Measurements from ENCODE around the gene IGSF21. TPM values are rescaled to one million over a fixed set of nuclear protein-coding genes. Genes with fewer than 3 reads are reported as not detected.

IGSF21 gene
- total and polyA plus RNA-seq, 4 donors: 0.31 to 1.5 (median 0.88) TPM

DNA sequence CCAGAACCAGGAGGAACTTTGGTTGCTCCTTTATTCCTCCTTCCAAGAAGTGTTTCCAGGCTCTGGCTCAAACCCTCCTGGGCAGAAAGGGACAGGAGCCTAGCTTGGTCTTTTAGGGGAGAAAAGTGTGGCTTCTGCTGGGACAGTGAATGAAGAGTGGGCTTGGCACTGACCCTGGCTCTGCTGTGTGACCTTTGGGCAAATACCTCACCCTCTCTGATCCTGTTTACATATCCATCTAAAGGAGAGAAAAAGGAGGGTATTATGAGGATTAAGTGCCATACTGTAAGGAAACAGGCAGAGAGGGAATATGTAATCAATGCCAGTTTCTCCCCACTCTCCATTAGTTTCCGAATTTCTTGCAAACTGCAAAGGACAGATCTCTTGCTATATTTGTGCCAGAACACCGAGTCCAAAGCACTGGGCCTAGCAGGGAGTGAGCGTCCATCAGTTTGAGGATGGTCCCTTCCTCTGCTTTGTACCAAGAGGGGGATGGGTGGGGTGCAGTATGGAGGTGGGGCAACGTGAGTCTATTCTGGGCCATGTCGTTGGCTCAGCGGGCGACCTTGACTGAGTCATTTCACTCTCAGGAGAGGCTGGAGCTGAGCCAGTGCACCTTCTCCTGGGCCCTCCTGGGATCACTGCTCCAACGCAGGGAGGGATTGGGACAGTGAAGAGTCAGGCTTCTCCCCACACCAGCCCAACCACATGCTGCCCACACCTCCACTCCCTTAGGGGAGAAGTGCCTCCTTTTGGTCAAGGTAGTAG lies 38.4 kb downstream of the IGSF21 start:
- no peaks in the 10 kb centered on the region for H3K27me3 ChIP-seq (ENCODE audit: control insufficient read depth in 4 of 4, insufficient read depth in 4 of 4, low read length in 3 of 4)
- no peaks in the 10 kb centered on the region for H3K4me1 ChIP-seq (ENCODE audit: control insufficient read depth in 4 of 4, insufficient read depth in 4 of 4, low read length in 3 of 4)
- no peak overlapping the region for H3K4me3 ChIP-seq (ENCODE audit: low read depth in 1 of 3, low read length in 3 of 3)
- WGBS: 61% methylated on average over 8 of the region's 8 CpGs
- no peak overlapping the region for H3K27ac ChIP-seq (ENCODE audit: low read depth in 1 of 2, low read length in 2 of 2)
- H3K9ac ChIP-seq (ENCODE audit: low read depth in 1 of 2, low read length in 2 of 2): no peak overlapping the region
- H3K36me3 ChIP-seq (ENCODE audit: control insufficient read depth in 4 of 4, insufficient read depth in 3 of 4, low read depth in 1 of 4, low read length in 3 of 4): no peaks in the 10 kb centered on the region
- H3K9me3 ChIP-seq (ENCODE audit: control insufficient read depth in 4 of 4, low read length in 3 of 4): no peaks in the 10 kb centered on the region
- DNase-seq (ENCODE audit: low spot score): no peak
- no peak for TF ChIP-seq JUND (IDR thresholded peaks at IDR 0.05)
- TF ChIP-seq YY1 (IDR thresholded peaks at IDR 0.05): no peak
- TF ChIP-seq, protein P1, sequence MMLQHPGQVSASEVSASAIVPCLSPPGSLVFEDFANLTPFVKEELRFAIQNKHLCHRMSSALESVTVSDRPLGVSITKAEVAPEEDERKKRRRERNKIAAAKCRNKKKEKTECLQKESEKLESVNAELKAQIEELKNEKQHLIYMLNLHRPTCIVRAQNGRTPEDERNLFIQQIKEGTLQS (IDR thresholded peaks at IDR 0.05): no peak
- TF ChIP-seq RAD21 (IDR thresholded peaks at IDR 0.05): no peak
- no peak for TF ChIP-seq HNF4A (conservative IDR thresholded peaks at IDR 0.05)
- TF ChIP-seq FOXA2 (IDR thresholded peaks at IDR 0.05): no peak
- TF ChIP-seq, protein P2, sequence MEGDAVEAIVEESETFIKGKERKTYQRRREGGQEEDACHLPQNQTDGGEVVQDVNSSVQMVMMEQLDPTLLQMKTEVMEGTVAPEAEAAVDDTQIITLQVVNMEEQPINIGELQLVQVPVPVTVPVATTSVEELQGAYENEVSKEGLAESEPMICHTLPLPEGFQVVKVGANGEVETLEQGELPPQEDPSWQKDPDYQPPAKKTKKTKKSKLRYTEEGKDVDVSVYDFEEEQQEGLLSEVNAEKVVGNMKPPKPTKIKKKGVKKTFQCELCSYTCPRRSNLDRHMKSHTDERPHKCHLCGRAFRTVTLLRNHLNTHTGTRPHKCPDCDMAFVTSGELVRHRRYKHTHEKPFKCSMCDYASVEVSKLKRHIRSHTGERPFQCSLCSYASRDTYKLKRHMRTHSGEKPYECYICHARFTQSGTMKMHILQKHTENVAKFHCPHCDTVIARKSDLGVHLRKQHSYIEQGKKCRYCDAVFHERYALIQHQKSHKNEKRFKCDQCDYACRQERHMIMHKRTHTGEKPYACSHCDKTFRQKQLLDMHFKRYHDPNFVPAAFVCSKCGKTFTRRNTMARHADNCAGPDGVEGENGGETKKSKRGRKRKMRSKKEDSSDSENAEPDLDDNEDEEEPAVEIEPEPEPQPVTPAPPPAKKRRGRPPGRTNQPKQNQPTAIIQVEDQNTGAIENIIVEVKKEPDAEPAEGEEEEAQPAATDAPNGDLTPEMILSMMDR (IDR thresholded peaks at IDR 0.05; ENCODE audit: low read depth, low read length, missing input control): no peak
- TF ChIP-seq, protein P3, sequence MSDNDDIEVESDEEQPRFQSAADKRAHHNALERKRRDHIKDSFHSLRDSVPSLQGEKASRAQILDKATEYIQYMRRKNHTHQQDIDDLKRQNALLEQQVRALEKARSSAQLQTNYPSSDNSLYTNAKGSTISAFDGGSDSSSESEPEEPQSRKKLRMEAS (IDR thresholded peaks at IDR 0.05): no peak
- no peak for TF ChIP-seq NR2F2 (IDR thresholded peaks at IDR 0.05)
- TF ChIP-seq, protein P4, sequence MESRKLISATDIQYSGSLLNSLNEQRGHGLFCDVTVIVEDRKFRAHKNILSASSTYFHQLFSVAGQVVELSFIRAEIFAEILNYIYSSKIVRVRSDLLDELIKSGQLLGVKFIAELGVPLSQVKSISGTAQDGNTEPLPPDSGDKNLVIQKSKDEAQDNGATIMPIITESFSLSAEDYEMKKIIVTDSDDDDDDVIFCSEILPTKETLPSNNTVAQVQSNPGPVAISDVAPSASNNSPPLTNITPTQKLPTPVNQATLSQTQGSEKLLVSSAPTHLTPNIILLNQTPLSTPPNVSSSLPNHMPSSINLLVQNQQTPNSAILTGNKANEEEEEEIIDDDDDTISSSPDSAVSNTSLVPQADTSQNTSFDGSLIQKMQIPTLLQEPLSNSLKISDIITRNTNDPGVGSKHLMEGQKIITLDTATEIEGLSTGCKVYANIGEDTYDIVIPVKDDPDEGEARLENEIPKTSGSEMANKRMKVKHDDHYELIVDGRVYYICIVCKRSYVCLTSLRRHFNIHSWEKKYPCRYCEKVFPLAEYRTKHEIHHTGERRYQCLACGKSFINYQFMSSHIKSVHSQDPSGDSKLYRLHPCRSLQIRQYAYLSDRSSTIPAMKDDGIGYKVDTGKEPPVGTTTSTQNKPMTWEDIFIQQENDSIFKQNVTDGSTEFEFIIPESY (IDR thresholded peaks at IDR 0.05): no peak
- TF ChIP-seq, protein P5, sequence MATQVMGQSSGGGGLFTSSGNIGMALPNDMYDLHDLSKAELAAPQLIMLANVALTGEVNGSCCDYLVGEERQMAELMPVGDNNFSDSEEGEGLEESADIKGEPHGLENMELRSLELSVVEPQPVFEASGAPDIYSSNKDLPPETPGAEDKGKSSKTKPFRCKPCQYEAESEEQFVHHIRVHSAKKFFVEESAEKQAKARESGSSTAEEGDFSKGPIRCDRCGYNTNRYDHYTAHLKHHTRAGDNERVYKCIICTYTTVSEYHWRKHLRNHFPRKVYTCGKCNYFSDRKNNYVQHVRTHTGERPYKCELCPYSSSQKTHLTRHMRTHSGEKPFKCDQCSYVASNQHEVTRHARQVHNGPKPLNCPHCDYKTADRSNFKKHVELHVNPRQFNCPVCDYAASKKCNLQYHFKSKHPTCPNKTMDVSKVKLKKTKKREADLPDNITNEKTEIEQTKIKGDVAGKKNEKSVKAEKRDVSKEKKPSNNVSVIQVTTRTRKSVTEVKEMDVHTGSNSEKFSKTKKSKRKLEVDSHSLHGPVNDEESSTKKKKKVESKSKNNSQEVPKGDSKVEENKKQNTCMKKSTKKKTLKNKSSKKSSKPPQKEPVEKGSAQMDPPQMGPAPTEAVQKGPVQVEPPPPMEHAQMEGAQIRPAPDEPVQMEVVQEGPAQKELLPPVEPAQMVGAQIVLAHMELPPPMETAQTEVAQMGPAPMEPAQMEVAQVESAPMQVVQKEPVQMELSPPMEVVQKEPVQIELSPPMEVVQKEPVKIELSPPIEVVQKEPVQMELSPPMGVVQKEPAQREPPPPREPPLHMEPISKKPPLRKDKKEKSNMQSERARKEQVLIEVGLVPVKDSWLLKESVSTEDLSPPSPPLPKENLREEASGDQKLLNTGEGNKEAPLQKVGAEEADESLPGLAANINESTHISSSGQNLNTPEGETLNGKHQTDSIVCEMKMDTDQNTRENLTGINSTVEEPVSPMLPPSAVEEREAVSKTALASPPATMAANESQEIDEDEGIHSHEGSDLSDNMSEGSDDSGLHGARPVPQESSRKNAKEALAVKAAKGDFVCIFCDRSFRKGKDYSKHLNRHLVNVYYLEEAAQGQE (IDR thresholded peaks at IDR 0.05): no peak
- no peak for TF ChIP-seq SP1 (IDR thresholded peaks at IDR 0.05)
- no peak for TF ChIP-seq HNF4G (IDR thresholded peaks at IDR 0.05)
- TF ChIP-seq TAF1 (conservative IDR thresholded peaks at IDR 0.05): no peak

DNA sequence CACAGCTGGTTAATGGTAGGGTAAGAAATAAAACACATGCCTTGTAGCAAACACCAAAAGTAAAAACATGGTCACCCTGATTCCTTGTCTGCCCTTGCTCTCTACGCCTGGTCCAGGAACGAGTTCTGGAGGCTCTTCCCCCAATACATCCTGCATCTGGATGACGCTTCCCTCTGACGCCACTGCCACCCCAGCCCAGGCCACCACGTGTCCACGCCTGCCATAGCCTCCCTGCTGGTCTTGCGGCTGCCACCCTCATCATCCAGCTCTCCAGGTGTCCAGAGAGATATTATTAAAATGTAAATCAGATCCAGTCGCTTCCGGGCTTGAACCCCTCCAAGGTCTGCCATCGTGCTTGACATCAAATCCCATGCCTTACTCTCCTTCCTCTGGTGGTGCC lies 39.3 kb downstream of the IGSF21 start:
- DNase-seq (ENCODE audit: low spot score): no peak
- no peaks in the 10 kb centered on the region for H3K4me1 ChIP-seq (ENCODE audit: control insufficient read depth in 4 of 4, insufficient read depth in 4 of 4, low read length in 3 of 4)
- H3K9ac ChIP-seq (ENCODE audit: low read depth in 1 of 2, low read length in 2 of 2): no peak overlapping the region
- H3K27ac ChIP-seq (ENCODE audit: low read depth in 1 of 2, low read length in 2 of 2): no peak overlapping the region
- no peaks in the 10 kb centered on the region for H3K27me3 ChIP-seq (ENCODE audit: control insufficient read depth in 4 of 4, insufficient read depth in 4 of 4, low read length in 3 of 4)
- no peaks in the 10 kb centered on the region for H3K36me3 ChIP-seq (ENCODE audit: control insufficient read depth in 4 of 4, insufficient read depth in 3 of 4, low read depth in 1 of 4, low read length in 3 of 4)
- no peak overlapping the region for H3K4me3 ChIP-seq (ENCODE audit: low read depth in 1 of 3, low read length in 3 of 3)
- 84% methylated on average over 10 of the region's 10 CpGs for WGBS
- H3K9me3 ChIP-seq (ENCODE audit: control insufficient read depth in 4 of 4, low read length in 3 of 4): no peaks in the 10 kb centered on the region
- no peak for TF ChIP-seq NR2F2 (IDR thresholded peaks at IDR 0.05)
- TF ChIP-seq, protein P1 (IDR thresholded peaks at IDR 0.05): no peak
- no peak for TF ChIP-seq RXRA (IDR thresholded peaks at IDR 0.05)
- no peak for TF ChIP-seq TAF1 (conservative IDR thresholded peaks at IDR 0.05)
- TF ChIP-seq, protein P3 (IDR thresholded peaks at IDR 0.05): no peak
- no peak for TF ChIP-seq FOXA2 (IDR thresholded peaks at IDR 0.05)
- TF ChIP-seq, protein P4 (IDR thresholded peaks at IDR 0.05): no peak
- TF ChIP-seq, protein P5 (IDR thresholded peaks at IDR 0.05): no peak
- no peak for TF ChIP-seq SP1 (IDR thresholded peaks at IDR 0.05)
- no peak for TF ChIP-seq EGR1 (IDR thresholded peaks at IDR 0.05; ENCODE audit: low read depth in 2 of 2)

Measured in liver (tissue), 9 donors.